ENCODE results near the gene MLPH. TPM values are rescaled to one million over a fixed set of nuclear protein-coding genes. Genes with fewer than 3 reads are reported as not detected.

MLPH gene
- total and polyA plus RNA-seq, 2 of the 13 experiments (the other 11 are each of a cell fraction or from before 2014, with no cell fraction given), result 0.12 TPM; not detected in 1

GRCh38 chr2:237490795-237491194, 3.7 kb downstream of the MLPH start:
- H2AFZ ChIP-seq (ENCODE audit: low read length), result no peak overlapping the region
- intact Hi-C loops (cut with micrococcal nuclease; ENCODE audit: unreplicated experiment), result no loop called here
- no peaks in the 10 kb centered on the region for H4K20me1 ChIP-seq (ENCODE audit: insufficient read depth, low read length)
- WGBS (ENCODE audit: low lambda C conversion rate), result 5% methylated on average over 6 of the region's 6 CpGs
- H3K9me3 ChIP-seq (ENCODE audit: low read length), result peaks cover 29% of the 10 kb centered on the region
- no peaks in the 10 kb centered on the region for H3K36me3 ChIP-seq (replicated peaks in 1 of 2; ENCODE audit: control insufficient read depth in 1 of 2, insufficient read depth in 2 of 2, low read length in 2 of 2)
- H3K9ac ChIP-seq (ENCODE audit: insufficient read depth, low read depth, low read length), result no peak overlapping the region
- no peak overlapping the region for H3K27ac ChIP-seq (ENCODE audit: extremely low read length, insufficient read depth, low read length)
- H3K79me2 ChIP-seq (ENCODE audit: insufficient read depth, low read length), result no peaks in the 10 kb centered on the region
- H3K4me2 ChIP-seq (ENCODE audit: low read depth, low read length), result no peak overlapping the region
- peaks cover 2 to 50% of the 10 kb centered on the region in 2 experiments; a peak in 3 of 5 replicates for H3K27me3 ChIP-seq (ENCODE audit: control insufficient read depth in 1 of 2, insufficient read depth in 2 of 2, low read length in 2 of 2)
- DNase-seq (ENCODE audit: low spot score) (no peak), ATAC-seq (no peak), FAIRE-seq (no peak)
- POLR2A ChIA-PET, result no interaction called here
- TF ChIP-seq TCF12 (IDR thresholded peaks at IDR 0.05), result no peak
- TF ChIP-seq TCF12 (CRISPR knock-in tag; IDR thresholded peaks at IDR 0.05), result no peak
- TF ChIP-seq ZNF142 (CRISPR knock-in tag; IDR thresholded peaks at IDR 0.05), result no peak
- no peak for TF ChIP-seq ZNF207 (IDR thresholded peaks at IDR 0.05; ENCODE audit: borderline replicate concordance)
- TF ChIP-seq SALL1 (CRISPR knock-in tag; IDR thresholded peaks at IDR 0.05), result no peak
- no peak for TF ChIP-seq ZNF501 (CRISPR knock-in tag; IDR thresholded peaks at IDR 0.05)
- no peak for TF ChIP-seq ZNF281 (CRISPR knock-in tag; IDR thresholded peaks at IDR 0.05; ENCODE audit: borderline replicate concordance)
- no peak for TF ChIP-seq HHEX (CRISPR knock-in tag; IDR thresholded peaks at IDR 0.05)
- no peak for TF ChIP-seq ZNF343 (CRISPR knock-in tag; IDR thresholded peaks at IDR 0.05)
- no peak for TF ChIP-seq HNF1A (IDR thresholded peaks at IDR 0.05; ENCODE audit: low read depth)
- TF ChIP-seq HNF1A (CRISPR knock-in tag; IDR thresholded peaks at IDR 0.05; ENCODE audit: borderline replicate concordance), result no peak
- no peak for TF ChIP-seq KLF12 (CRISPR knock-in tag; IDR thresholded peaks at IDR 0.05; ENCODE audit: borderline replicate concordance)
- no peak for TF ChIP-seq HNF4A (CRISPR knock-in tag; IDR thresholded peaks at IDR 0.05)
- in situ Hi-C loops (cut with HindIII; ENCODE audit: extremely low pct_ligation_motif_present, low pct_unique_long_range_greater_than_20kb), result no loop called here
- BruUV-seq (replicated peaks), result no TSS peak
- CTCF ChIA-PET (ENCODE audit: low intra/inter-chr PET ratio, low total read pairs), result no interaction called here
- H3K4me1 ChIP-seq (ENCODE audit: insufficient read depth, low read length), result no peaks in the 10 kb centered on the region
- no peak overlapping the region for H3K4me3 ChIP-seq (replicated peaks in 1 of 3; ENCODE audit: insufficient read depth in 1 of 3, low read depth in 2 of 3, low read length in 3 of 3)
